HG03159 (cell line): ENCODE results near the gene HDLBP.

Source experiments
- ATAC-seq: cut with Tn5 transposase; IDR thresholded peaks from one replicate; pipeline ENCODE4 v1.9.1; 2021; ENCODE audit warnings: mild to moderate bottlenecking, moderate library complexity; ENCODE audit not compliant: unreplicated experiment

The HDLBP gene

GRCh38 chr2:241315093-241315878, at the start of gene HDLBP:
Gene HDLBP, minus strand, starts transcription at chr2:241315672. Its CDS starts 48,803 bp downstream, at chr2:241266869.
- ATAC-seq, result peak; percentile 70

GRCh38 chr2:241364781-241365180, 49.3 kb upstream of the HDLBP start:
- ATAC-seq, result no peak

- no peak for ATAC-seq
These were observed 48.0 kb upstream of the HDLBP start for GRCh38 chr2:241363426-241363825.

- no peak for ATAC-seq
These were observed 44.1 kb upstream of the HDLBP start for GRCh38 chr2:241359481-241360045.

GRCh38 chr2:241358470-241358869, 43.0 kb upstream of the HDLBP start:
- ATAC-seq, result peak; percentile 39

- no peak for ATAC-seq
These were observed 42.1 kb upstream of the HDLBP start for GRCh38 chr2:241357531-241357930.

- ATAC-seq, result no peak
These were observed 41.4 kb upstream of the HDLBP start for GRCh38 chr2:241356871-241357260.

- peak; percentile 78 for ATAC-seq
These were observed 40.8 kb upstream of the HDLBP start, which contains the start of gene FARP2 for GRCh38 chr2:241355983-241356870. Gene FARP2, plus strand, starts transcription at chr2:241356285. Its CDS starts 16,823 bp downstream, at chr2:241373108.

GRCh38 chr2:241354668-241355658, 39.5 kb upstream of the HDLBP start:
- peak; percentile 23 for ATAC-seq

- ATAC-seq, result no peak
These were observed 36.8 kb upstream of the HDLBP start for GRCh38 chr2:241352227-241352626.

GRCh38 chr2:241351640-241352031, 36.2 kb upstream of the HDLBP start:
- ATAC-seq, result no peak

- no peak for ATAC-seq
These were observed 35.6 kb upstream of the HDLBP start for GRCh38 chr2:241350878-241351639.

GRCh38 chr2:241350530-241350877, 35.0 kb upstream of the HDLBP start:
- no peak for ATAC-seq

GRCh38 chr2:241349941-241350340, 34.5 kb upstream of the HDLBP start:
- no peak for ATAC-seq

- ATAC-seq, result no peak
These were observed 29.6 kb upstream of the HDLBP start for GRCh38 chr2:241344925-241345651.

GRCh38 chr2:241340631-241341163, 25.2 kb upstream of the HDLBP start:
- no peak for ATAC-seq

GRCh38 chr2:241339839-241340630, 24.6 kb upstream of the HDLBP start:
- no peak for ATAC-seq

- no peak for ATAC-seq
These were observed 19.3 kb upstream of the HDLBP start for GRCh38 chr2:241334813-241335212.
